Measurements from ENCODE around the gene PCSK7.
A peak's percentile ranks its signal among the peaks of the same experiment; 100 is the strongest.
"Not testable (repeated sequence)": the region's sequence is repeated elsewhere in the genome, so short reads cannot be mapped to it uniquely, and the experiment has no call there.

Gene PCSK7

DNA sequence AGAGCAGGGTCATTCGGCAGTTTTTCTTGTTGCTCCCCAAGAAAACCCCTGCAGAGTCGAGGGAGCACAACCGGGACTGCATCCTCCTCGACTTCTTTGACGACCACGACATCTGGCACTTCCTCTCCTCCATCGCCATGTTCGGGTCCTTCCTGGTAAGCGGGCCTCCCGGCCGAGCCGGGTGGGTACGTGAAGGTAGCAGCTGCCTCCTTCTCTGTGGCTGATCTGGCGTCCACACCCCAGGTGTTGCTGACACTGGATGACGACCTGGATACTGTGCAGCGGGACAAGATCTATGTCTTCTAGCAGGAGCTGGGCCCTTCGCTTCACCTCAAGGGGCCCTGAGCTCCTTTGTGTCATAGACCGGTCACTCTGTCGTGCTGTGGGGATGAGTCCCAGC, 36.1 kb downstream of the PCSK7 start:
- DNase-seq: no peak

DNA sequence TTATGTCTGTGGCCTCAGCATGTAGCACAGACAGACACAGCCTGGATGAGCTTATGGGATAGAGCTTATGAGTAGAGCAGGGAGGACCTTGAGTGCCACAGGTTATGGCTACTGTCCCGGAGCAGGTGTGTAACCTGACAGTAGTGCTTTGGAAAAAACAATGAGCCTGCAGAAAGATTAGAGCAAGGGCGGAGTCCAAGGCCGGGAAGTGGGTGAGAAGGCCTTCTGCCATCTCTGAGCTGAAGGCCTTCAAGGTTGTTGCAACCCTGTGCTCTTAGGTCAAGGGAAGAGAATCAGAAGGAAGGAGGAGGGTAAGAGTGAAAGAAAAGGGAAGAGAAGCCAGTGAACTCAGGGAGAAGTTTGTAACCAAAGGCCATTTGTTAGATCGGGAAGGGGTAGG, 36.6 kb downstream of the PCSK7 start:
- DNase-seq: no peak

DNA sequence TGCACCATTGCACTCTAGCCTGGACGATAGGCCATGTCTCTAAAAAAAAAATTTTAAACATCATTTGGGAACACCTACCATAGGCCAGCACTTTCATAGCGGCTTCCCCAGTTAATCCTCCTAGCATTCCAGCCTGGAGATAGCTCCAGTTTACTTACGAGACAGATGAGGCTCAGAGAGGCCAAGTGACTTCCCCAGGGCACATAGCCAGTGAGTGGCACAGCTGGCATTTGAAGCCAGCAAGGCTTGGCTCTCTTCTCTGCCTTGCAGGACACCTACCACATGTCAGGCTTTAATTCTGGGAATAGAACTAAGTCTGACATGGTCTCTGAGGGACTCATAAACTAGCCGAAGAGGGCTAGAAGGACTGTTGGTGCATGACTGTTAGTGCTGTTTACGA, 37.6 kb downstream of the PCSK7 start:
- no peak for DNase-seq

DNA sequence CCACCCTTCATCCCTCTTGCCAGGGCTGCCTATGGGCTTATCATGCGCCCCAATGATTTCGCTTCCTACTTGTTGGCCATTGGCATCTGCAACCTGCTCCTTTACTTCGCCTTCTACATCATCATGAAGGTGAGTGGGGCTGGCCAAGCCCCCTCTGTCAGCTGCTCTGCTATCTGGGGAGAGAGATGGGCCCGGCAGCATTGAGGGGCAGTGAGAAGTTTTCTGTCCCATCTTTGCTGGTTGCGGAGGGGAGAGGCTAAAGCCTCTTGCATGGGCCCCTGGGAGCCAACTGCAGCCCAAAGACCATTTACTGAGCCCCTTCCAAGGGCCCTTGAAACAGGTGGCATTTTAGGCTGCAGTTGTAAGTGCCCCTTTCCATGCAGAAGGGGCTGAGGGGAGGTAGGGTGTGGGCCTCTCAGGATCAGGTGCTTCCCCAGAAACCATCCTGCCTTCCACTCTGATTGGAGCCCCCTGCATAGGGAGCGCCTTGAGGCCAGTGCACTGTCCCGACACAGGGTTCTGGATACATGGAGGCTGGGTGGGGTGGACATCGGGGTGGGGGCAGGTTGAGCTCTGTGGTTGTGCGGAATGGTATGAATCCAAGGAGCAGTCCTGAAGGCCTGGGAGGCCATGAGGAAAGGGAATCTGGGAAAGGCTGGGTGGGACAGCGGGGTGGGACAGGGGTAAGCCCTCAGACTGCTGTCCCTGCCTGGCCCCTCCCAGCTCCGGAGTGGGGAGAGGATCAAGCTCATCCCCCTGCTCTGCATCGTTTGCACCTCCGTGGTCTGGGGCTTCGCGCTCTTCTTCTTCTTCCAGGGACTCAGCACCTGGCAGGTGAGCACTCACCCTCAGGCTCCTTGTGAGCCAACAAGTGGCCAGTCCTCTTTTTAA, 38.5 kb downstream of the PCSK7 start:
- no peak for DNase-seq

DNA sequence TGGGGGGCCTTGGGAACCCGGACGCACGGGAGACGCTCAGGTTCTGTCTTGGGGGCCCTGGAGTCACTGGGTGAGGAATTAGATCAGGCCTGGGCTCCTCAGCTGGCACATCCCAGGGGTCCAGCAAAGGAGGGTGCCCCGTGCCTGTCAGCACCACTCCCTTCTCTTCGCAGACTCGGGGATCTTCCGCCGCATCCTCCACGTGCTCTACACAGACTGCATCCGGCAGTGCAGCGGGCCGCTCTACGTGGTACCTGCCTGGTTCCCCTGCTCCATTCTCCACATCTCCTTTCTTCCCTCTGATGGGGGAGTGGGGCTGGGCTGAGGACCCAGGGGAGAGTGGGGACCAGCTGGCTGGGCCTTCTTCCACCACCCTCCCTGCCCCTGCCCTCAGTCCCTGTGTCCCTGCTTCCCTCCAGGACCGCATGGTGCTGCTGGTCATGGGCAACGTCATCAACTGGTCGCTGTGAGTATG, 39.4 kb downstream of the PCSK7 start:
- DNase-seq: no peak

DNA sequence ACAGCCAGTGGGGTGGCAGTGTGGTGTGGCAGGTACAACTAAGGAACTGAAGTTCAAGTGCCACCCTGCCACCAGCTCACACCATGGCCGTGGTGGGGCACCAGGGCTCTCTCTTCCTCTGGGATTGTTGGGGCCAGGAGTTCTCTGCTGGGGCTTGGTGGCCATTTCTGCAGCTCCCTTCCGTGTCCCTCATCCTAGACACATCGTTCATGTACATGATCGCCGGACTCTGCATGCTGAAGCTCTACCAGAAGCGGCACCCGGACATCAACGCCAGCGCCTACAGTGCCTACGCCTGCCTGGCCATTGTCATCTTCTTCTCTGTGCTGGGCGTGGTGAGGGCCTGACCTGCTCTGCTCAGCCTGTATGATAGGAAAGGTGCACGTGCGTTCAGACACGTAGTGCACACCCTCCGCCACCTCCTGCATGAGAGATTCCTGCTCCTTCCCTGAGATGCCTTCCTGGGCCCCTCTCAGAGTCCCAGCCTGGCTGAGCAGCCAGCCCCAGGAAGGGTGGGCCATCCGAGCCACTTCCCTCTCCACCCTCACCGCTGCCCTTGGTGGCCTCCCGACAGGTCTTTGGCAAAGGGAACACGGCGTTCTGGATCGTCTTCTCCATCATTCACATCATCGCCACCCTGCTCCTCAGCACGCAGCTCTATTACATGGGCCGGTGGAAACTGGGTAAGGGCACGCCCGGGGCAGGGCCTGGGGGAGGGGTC, 40.0 kb downstream of the PCSK7 start:
- no peak for DNase-seq

DNA sequence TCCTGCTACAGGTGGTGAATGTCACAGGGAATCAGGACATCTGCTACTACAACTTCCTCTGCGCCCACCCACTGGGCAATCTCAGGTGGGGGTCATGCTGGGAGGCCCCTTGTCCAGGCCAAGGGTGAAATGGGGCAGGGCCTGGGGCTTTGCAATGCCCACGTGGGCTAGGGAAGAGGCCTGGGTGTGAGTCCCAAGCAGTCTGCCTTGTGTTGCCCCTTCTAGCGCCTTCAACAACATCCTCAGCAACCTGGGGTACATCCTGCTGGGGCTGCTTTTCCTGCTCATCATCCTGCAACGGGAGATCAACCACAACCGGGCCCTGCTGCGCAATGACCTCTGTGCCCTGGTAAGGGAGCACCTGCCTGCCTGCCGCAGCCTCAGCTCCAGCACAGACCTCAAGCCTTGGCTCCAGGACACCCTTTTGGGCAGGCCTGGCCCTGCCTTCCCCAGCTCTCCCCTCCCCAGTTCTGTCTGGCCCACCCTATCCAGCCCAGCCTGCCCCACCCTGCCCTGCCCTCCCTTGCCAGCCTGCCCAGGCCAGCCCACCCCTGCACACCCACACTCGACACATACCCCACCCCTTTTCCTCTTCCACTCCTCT, 41.8 kb downstream of the PCSK7 start:
- DNase-seq: no peak

DNA sequence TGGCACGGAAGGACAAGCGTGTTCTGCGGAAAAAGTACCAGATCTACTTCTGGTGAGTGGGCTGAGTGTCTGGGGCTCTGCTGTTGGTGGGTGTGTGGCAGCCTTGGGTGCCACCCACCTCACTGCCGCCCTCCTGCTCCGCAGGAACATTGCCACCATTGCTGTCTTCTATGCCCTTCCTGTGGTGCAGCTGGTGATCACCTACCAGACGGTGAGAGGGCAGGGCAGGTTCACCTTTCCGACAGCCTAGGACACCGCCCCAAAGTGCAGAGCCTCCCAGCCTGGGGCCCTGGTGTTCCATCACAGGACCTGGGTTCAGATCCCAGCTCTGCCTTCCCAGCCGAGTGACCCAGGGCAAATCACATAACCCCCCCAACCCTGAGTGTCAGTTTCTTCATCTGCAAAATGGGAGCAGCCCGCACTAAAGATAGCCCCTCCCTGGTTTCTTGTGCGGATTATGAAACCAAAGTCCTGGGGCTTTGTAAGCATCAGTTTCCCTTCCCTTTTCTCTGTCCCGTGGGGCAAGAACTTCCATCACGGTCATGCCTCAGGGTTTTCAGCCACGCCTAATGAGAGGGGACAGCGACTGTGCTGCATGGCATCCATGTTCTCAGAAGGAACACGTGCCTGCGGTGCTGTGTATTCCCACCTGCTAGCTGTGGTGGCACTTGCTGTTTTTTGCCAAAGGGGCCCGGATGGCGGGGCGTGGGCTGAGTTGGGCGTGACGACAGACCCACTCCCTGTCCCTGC, 42.5 kb downstream of the PCSK7 start:
- no peak for DNase-seq

DNA sequence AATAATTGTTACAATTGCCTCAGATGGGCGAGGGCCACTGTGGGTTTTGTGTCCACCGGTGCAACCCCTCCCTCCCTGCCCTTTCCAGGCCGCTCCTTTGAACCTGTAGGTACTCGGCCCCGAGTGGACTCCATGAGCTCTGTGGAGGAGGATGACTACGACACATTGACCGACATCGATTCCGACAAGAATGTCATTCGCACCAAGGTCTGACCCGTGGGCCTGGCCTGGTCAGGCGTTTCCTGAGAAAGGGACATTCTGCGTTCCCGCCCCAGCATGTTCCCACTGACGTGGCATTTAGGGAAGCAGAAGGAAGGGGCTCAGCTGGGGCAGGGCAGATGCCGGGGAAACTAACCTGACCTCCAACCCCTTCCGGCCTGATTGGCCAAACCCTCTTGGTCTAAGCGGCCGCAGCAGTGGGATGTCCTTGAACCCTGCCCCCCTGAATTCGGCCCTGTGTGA, 43.2 kb downstream of the PCSK7 start:
- no peak for DNase-seq

DNA sequence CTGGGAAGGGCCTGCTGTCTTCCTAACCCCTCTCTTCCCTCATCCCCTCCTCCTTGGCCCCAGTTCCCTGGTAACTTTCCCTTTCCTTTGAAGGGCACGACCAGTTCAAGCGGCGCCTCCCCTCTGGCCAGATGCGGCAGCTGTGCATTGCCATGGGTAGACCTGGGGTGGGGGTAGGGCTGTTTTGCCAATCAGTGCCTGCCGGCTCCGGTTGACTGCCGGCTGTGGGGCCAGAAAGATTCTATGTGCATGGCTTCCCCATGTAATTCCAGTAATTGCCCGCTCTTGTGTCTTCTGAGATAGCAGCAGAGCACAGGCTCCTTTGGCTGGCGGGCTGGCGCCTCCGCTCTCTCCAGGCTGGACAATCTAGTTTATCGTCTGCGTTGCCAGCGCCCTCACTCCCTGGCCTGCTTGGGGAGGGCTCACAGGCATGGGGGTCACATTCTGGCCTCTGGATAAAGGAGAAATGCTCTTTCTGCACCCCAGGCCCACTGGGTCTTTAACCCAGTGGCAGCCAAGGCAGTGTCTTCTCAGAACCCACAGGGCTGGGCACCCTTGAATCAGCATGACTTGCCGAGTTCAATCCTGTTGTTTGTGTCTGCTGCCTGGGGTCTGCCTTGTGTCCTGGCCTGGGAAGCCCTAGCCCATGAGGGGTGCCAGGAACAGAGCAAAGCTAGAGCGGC, 43.9 kb downstream of the PCSK7 start:
- DNase-seq: no peak

DNA sequence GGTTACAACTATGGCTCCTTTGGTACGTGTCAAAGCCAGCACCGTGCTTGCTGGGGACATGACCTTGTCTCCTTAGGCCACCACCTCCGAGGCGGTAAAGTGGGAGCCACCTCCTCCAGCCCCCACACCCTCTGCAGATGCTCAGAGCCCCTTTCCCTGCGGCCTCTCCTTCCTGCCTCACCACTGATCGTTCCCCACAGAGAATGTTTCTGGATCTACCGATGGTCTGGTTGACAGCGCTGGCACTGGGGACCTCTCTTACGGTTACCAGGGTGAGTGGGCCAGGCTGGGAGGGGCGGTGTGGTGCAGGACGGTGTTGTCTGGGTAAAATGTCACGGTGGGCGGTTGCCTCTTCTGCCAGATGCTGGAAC, 44.5 kb downstream of the PCSK7 start:
- DNase-seq: no peak

DNA sequence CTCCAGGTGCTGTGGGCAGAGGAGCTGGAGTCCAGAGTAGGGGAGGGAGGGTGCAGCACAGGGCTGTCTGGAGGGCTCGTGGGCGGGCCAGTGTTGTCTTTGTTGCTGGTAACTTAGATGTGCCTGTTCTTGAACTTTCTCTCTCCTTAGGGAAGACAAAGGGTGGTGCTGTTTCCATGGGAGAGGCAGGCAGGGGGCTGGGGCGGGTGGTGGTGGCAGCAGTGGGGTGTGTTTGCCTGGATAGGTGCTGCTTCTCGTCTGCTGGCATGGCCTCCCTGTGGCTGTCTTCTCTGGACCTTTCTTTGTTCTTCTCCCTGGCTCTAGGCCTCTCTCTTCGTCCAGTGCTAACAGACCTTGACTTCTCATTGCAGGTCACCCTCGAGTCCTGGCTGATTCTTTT, 44.9 kb downstream of the PCSK7 start:
- no peak for DNase-seq

DNA sequence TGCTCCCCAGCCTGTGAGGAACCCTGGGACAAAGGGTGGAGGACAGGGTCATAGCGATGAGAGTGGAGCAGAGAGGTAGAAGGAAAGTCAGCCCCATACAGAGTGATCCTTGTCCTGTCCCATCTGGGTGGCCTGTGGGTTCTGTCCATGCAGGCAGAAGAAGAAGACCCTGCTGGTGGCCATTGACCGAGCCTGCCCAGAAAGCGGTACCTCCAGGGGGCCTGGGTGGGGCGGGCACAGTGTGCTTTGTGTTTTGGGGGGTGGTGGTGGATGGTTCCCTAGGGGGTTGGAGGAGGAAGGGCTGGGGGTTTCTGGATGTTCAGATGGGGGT, 45.5 kb downstream of the PCSK7 start:
- no peak for DNase-seq

DNA sequence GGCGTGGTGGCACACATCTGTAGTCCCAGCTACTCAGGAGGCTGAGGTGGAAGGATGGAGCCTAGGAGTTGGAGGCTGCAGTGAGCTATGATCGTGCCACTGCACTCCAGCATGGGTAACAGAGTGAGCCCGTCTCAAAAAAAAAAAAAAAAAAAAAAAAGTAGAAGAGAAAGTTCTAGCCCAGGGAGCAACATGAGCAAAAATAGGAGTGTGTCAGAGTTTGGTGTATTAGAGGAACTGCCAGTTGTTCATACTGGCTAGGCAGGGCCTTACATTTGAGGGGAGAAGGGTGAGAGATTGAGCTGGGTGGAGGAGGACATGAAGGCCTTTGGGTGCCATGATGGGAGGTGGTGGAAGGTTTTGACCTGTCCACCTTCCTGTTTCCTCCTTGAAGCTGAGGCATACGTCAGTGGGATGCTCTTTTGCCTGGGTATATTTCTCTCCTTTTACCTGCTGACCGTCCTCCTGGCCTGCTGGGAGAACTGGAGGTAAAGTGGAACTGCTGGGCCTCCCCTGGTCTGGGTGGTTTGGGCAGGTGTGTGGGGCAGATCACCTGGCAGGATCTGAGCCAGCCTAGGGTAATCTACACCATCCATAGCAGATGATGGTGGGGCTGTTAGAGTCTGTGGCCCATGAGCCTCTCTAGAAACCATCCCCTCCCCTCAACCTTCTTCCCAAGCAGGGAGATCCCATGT, 46.0 kb downstream of the PCSK7 start:
- DNase-seq: no peak

DNA sequence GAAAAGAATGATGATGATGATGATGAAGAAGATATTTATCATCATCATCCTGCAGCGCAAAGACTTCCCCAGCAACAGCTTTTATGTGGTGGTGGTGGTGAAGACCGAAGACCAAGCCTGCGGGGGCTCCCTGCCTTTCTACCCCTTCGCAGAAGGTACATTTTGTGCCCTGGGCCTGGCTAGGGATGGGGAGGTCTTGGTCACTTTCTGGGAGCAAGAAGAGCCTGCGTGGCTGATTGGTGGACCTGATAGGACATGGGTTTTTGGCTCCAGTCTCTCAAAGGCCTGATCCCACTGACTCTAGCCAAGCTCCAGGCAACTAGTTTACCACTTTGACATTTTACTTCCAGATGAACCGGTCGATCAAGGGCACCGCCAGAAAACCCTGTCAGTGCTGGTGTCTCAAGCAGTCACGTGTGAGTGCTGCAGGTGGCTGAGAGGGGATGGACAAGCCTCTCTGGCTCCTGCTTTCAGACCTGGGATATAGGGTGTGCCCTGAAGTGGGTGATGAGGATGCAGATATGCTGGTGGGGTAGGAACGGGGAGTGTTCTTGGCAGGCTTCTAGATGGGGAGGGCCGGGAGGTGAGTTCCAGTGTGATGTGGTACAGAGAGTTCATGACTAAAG, 48.0 kb downstream of the PCSK7 start:
- DNase-seq: no peak

DNA sequence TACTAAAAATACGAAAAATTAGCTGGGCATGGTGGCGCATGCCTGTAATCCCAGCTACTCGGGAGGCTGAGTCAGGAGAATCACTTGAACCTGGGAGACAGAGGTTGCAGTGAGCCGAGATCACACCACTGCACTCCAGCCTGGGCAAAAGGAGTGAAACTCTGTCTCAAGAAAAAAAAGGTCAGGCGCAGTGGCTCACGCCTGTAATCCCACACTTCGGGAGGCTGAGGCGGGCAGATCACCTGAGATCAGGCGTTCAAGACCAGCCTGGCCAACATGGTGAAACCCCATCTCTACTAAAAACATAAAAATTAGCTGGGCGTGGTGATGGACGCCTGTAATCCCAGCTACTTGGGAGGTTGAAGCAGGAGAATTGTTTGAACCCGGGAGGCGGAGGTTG, 48.7 kb downstream of the PCSK7 start:
- not testable (repeated sequence) for DNase-seq

DNA sequence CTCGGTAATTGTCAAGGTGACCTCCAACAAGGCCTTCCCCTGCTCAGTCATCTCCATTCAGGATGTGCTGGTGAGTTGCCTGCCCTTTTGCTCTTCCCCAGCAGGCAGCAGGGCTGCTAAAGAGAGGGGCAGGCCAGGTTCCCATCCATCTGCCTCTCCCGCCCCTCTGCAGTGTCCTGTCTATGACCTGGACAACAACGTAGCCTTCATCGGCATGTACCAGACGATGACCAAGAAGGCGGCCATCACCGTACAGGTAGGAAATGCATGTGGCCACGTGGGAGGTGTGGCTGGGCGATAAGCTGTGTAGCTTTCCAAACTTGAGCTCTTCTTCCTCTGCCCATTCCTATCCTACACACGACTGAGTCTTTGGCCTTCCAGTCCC, 49.3 kb downstream of the PCSK7 start:
- no peak for DNase-seq

DNA sequence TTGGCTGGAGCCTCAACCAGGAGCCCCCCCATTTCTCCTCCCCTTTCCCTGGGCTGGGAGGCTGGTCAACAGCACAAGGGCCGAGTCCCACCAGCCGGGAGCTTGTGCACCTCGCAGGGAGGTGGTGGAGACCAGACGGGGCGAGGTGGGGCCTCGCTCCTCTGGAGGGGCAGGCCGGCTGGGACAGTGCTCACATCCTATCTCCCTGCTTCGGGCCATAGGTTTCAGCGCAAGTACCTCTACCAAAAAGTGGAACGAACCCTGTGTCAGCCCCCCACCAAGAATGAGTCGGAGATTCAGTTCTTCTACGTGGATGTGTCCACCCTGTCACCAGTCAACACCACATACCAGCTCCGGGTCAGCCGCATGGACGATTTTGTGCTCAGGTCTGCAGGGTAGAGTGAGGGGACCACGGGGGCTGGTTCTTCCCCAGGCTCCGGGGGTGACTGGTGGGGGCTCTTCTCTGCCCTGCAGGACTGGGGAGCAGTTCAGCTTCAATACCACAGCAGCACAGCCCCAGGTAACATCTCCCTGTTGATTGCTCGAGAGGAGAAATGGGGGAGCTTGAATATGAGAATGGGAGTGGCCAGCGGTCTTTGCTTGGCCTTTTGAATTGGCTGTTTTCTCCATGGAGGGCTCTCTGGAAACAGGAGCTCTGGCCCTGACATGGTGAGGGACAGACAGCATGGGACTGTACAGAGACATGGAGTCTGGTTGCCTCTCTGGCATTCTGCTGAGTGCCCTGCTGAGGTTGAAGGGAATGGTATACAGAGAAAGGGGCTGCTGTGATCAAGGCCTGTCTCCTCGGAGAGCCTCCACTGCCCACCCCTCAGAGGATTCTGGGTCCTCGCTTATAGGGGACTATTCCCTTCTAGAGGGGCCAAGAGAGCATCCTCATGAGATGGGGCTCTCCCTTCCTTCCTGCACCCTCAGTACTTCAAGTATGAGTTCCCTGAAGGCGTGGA, 50.0 kb downstream of the PCSK7 start:
- no peak for DNase-seq

DNA sequence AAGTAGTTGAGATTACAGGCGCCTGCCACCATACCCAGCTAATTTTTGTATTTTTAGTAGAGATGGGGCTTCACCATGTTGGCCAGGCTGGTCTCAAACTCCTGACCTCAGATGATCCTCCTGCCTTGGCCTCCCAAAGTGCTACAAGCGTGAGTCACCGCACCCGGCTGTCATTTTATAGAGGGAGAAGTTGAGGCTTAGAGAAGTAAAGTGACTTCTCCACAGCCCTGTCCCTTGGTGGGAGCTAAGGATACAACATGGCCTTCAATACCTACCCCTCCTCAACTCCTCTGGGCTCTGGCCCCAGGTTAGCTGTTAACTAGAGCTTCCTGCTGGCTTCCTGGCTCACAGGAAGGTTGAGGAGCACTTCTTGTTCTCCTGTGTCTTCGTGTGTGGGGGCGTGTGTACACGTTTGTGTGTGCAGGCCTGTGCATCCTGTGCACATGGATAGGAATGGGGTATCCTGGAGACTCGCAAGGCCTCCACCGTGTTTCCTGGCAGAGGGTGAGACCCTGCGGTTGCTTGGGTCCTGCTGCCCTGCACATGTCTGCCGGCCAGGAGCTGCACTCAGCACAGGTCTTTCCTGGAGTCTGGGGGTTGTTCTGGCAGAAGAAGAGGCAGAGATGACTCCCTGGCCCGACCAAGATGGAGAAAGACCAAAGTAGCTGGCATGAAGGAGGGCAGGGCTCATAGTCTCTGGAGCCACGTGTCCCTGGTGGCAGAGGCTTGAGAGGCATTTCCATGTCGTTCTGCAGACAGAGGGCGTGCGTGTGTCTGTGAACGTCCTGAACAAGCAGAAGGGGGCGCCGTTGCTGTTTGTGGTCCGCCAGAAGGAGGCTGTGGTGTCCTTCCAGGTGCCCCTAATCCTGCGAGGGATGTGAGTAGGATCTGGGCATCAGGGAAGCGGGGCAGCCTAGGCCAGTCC, 51.0 kb downstream of the PCSK7 start:
- peak in 1 of 4 experiments; percentile 22 for DNase-seq
